ENCODE measurements around the gene GPC5.
"Not testable (repeated sequence)": the region's sequence is repeated elsewhere in the genome, so short reads cannot be mapped to it uniquely, and the experiment has no call there.

The GPC5 gene
- total RNA-seq, result 0 to 1.2 (median 0.04) reads per million in 17 experiments

GRCh38 chr13:91398413-91399188, at the start of gene GPC5:
Gene GPC5 (plus strand): TSS chr13:91398621.
- peak; percentile 77 to 90 (median 84) for DNase-seq

DNA sequence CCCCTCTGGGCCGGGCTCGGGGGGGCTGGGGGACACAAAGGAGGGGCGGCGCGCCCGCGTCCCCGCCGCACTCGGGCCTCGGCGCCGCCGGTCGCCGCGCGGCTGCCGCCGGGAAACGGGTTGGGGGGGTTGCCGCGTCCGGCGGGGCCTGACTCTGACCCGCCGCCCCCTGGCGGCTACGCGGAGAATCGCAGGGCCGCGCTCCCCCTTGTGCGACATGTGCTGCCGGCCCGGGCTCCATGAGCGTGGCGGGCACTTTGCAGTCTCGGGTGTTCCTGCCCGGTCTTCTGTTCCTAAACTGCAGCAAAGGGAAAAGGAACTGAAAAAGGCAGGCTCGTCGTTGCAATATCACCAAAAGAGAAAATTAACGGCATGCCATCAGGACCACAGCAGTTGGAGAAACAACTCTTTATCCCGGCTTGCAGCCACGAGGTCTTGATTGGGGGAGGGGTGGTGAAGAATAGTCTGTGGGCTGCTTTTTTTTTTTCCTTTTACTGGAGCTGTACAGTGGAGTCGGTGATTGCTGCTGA, 49.5 kb upstream of the GPC5 start:
- peak; percentile 92 to 96 (median 96) for DNase-seq

- no peak for DNase-seq
These were observed 48.2 kb upstream of the GPC5 start for GRCh38 chr13:91349992-91350911.

DNA sequence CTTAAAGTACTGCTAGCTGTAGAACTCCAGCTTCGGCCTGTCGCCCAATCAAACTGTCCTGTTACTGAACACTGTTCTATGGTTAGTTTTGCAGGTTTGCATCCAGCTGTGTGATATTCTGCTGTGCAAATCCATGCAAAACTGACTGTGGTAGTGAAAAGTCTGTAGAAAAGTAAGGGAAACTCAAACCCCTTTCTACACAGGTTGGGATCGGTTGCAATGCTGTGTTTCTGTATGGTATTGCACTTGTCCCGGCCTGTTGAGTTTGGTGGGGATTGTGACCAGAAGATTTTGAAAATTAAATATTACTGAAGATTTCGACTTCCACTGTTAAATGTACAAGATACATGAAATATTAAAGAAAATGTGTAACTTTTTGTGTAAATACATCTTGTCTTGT, 47.3 kb upstream of the GPC5 start:
- DNase-seq, result no peak

DNA sequence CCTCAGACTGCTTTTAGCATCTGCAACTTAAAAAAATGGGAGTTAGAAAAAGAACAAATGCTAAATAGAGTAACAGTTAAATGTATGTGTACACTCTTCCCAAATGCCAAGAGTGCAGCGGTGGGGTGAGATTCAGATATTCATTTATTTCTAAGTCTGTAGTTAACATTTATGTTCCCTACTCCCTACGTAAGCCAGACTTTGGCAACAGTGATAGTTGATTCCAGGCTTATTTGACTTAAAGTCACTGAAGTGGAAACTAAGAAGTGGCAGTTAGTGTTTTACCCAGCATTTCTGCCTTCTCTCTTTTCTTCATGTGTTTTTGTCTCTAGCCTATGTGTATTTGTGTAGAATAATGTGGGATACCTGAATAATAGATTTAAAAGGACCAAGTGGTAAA, 46.4 kb upstream of the GPC5 start:
- no peak for DNase-seq

DNA sequence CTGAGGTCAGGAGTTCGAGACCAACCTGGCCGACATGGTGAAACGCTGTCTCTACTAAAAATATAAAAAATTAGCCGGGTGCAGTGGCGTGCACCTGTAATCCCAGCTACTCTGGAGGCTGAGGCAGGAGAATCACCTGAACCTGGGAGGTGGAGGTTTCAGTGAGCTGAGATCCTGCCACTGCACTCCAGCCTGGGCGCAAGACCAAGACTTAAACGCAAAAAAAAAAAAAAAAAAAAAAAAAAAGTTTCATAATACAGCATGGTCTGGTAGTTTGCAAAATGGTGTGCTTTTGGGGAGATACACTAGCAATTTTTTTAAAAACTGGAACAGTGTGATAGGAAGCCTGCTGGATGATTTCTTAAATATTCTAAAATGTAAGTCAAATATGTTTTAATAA, 45.5 kb upstream of the GPC5 start:
- DNase-seq, result not testable (repeated sequence)

GRCh38 chr13:91353494-91353893, 44.9 kb upstream of the GPC5 start:
- no peak for DNase-seq

GRCh38 chr13:91355099-91355825, 43.2 kb upstream of the GPC5 start:
- no peak for DNase-seq

DNA sequence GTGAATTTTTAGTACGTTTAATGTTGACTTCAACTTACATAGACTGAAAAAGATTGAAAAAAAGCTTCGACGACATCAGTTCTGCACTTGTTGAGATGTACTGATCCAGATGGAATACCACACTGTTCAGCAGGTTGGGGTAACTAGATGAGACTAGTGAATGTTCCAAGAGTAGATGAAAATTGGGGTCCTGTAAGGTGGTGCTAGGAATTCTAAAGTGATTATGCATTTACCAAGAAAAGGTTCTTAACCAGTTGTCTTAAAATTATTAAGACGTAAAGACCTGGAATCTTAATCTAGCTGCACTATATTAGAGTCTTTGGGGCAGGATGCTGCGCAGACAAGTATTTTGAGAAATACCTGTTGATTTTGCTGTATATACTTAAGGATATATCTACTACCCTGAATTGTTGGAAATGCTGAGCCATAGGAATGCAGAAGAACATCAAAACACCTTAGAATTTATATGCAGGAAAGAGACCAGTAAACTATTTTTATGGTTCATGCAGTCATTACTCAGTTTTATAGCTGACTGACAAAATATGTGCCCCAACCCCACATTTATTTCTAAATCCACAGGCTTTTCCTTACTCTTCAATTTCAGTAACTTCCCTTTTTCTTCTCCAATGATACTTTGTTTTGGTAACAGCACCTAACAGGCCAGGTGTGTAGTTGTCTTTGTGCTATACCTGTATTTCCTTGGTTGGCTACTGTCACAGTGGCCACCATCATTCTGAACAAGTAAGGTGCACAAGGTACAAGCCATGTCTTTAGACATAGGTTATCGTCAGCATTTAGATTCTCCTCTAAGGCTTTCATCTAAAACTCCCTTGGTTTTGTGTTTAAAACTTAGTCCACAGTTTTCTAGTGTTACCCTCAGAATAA, 42.4 kb upstream of the GPC5 start:
- DNase-seq, result no peak

GRCh38 chr13:91356919-91357612, 41.4 kb upstream of the GPC5 start:
- DNase-seq, result no peak

DNA sequence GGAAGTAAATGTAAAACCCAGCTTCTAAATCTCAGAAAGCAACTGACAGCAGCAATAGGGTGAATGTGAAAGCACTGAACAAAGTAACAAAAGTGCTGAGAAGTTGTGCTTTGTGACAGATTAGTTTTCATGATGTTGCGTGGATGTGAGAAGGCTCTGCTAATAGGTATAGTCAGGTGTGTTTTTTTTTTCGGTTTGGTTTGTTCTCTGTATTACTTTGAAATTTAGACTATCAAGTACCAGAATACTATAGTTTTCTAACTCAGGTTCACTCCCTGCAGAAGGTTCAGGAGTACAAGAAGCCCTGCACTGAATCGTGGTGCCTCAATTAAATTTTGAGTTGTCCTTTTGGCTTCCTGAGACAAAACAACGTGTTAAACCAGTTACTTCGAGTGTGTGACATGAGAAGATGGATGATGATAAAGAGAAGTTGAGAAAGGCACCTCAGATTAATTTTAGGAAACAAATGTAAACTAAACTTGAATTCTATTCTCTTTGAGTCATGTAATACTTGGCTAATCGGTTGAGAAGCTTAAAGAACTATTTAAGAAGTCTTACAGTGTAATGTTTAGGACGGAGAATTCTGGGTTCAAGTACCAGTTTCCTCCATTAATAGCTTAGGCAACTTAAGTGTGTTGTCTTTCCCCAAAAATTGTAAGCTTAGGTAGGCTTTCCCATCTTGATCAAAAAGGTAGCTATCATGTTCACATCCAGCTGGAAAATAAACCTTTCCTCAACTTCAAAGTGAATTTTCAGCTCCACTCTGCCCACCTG, 40.6 kb upstream of the GPC5 start:
- no peak for DNase-seq

- peak in 2 of 4 experiments; percentile 7 to 10 for DNase-seq
These were observed 40.0 kb upstream of the GPC5 start for GRCh38 chr13:91358387-91358782.

GRCh38 chr13:91359111-91359510, 39.3 kb upstream of the GPC5 start:
- DNase-seq, result no peak

GRCh38 chr13:91359631-91360030, 38.8 kb upstream of the GPC5 start:
- DNase-seq, result no peak

GRCh38 chr13:91360246-91360751, 38.1 kb upstream of the GPC5 start:
- no peak for DNase-seq

GRCh38 chr13:91361755-91362271, 36.6 kb upstream of the GPC5 start:
- no peak for DNase-seq

DNA sequence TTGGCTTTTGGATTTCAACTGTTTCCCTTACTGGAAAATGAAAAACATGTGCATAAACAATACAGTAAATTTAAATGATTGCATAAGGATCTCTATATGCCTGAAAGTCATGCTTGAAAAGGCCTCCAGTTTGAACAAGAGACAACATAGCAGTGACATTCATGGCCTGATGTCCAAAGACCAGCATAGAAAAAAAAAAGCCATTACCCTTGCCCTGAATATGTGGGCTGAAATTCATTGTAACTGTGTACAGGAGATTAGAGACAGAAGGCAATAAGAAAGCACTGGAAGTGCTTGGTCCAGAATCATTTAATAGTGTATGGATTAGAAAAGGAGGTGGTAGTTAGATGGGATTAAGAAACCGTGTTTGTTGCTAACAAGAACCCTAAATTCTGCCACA, 35.5 kb upstream of the GPC5 start:
- DNase-seq, result no peak

GRCh38 chr13:91368101-91368500, 30.3 kb upstream of the GPC5 start:
- no peak for DNase-seq

GRCh38 chr13:91368676-91369440, 29.6 kb upstream of the GPC5 start:
- DNase-seq, result no peak

All from suppressor macrophage (primary cell).